ENCODE results near the gene HOXD4. TPM values are rescaled to one million over a fixed set of nuclear protein-coding genes. Genes with fewer than 3 reads are reported as not detected.

The HOXD4 gene
- total RNA-seq, 4 donors from 2014 or later, result 1.9 to 3.1 TPM; not detected in 2

- Histone ChIP-seq H3K27me3 (peaks cover 98% of the 10 kb centered on the region), H3K27ac (no peak overlapping the region), H3K4me3 (no peak overlapping the region), H3K36me3 (no peaks in the 10 kb centered on the region), H3K4me1 (peaks cover 27% of the 10 kb centered on the region), H3K9me3 (no peaks in the 10 kb centered on the region)
- no peak for TF ChIP-seq EP300 (IDR thresholded peaks at IDR 0.05)
- no peak for TF ChIP-seq POLR2A (IDR thresholded peaks at IDR 0.05)
- no peak for TF ChIP-seq CTCF (IDR thresholded peaks at IDR 0.05)
- TF ChIP-seq POLR2AphosphoS5 (IDR thresholded peaks at IDR 0.05), result no peak
- WGBS, result 56% methylated on average over 50 of the region's 52 CpGs
- no peak for DNase-seq (ENCODE audit: low spot score in 2 of 2)
These were observed 13.4 kb downstream of the HOXD4 start for GRCh38 chr2:176164611-176165369.

GRCh38 chr2:176165370-176166050 lies 14.2 kb downstream of the HOXD4 start:
- 61% methylated on average over 23 of the region's 26 CpGs for WGBS
- peaks cover 95% of the 10 kb centered on the region for H3K27me3 ChIP-seq

DNA sequence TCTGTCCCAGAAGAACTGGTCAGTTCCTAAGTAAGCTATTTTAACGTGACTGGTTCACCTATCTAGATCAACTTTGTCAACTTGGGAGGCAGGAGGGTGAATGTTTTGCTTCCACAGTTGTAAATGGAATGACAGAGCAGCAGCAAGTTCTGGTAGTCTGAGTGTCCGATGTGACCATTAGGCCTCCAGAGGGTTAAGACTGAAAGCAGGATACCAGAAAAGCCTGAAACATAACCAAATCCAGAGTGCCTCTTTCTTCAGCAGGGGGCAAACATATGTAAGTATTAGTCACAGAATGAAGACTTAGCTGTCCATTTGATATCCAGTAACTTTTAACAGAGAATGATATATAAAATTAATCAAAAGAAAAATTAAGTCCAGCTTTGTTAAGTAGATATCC lies 14.9 kb downstream of the HOXD4 start:
- TF ChIP-seq POLR2A (IDR thresholded peaks at IDR 0.05) (no peak), POLR2AphosphoS5 (IDR thresholded peaks at IDR 0.05) (no peak), CTCF (IDR thresholded peaks at IDR 0.05) (no peak), EP300 (IDR thresholded peaks at IDR 0.05) (no peak)
- no peak for DNase-seq (ENCODE audit: low spot score in 2 of 2)
- 45% methylated on average over 2 of the region's 2 CpGs for WGBS
- H3K4me3 ChIP-seq, result no peak overlapping the region
- no peaks in the 10 kb centered on the region for H3K36me3 ChIP-seq
- H3K4me1 ChIP-seq, result peaks cover 15% of the 10 kb centered on the region
- peaks cover 95% of the 10 kb centered on the region for H3K27me3 ChIP-seq
- H3K9me3 ChIP-seq, result no peaks in the 10 kb centered on the region
- H3K27ac ChIP-seq, result no peak overlapping the region

More at GRCh38 chr2:176165370-176166050, 14.2 kb downstream of the HOXD4 start:
- H3K4me3 ChIP-seq, result no peak overlapping the region
- H3K27ac ChIP-seq, result no peak overlapping the region
- peaks cover 20% of the 10 kb centered on the region for H3K4me1 ChIP-seq
- H3K36me3 ChIP-seq, result no peaks in the 10 kb centered on the region
- DNase-seq (ENCODE audit: low spot score in 2 of 2), result no peak
- no peak for TF ChIP-seq POLR2A (IDR thresholded peaks at IDR 0.05)
- no peak for TF ChIP-seq EP300 (IDR thresholded peaks at IDR 0.05)
- TF ChIP-seq CTCF (IDR thresholded peaks at IDR 0.05), result no peak
- H3K9me3 ChIP-seq, result no peaks in the 10 kb centered on the region

- DNase-seq (ENCODE audit: low spot score in 2 of 2), result no peak
- WGBS, result 60% methylated on average over 1 of the region's 1 CpG
- Histone ChIP-seq H3K4me1 (peaks cover 12% of the 10 kb centered on the region), H3K4me3 (no peak overlapping the region), H3K27ac (no peak overlapping the region), H3K27me3 (peaks cover 95% of the 10 kb centered on the region), H3K9me3 (no peaks in the 10 kb centered on the region), H3K36me3 (no peaks in the 10 kb centered on the region)
- no peak for TF ChIP-seq POLR2A (IDR thresholded peaks at IDR 0.05)
- TF ChIP-seq POLR2AphosphoS5 (IDR thresholded peaks at IDR 0.05), result no peak
- no peak for TF ChIP-seq EP300 (IDR thresholded peaks at IDR 0.05)
- TF ChIP-seq CTCF (IDR thresholded peaks at IDR 0.05), result no peak
These were observed 16.0 kb downstream of the HOXD4 start for GRCh38 chr2:176167398-176167797.

DNA sequence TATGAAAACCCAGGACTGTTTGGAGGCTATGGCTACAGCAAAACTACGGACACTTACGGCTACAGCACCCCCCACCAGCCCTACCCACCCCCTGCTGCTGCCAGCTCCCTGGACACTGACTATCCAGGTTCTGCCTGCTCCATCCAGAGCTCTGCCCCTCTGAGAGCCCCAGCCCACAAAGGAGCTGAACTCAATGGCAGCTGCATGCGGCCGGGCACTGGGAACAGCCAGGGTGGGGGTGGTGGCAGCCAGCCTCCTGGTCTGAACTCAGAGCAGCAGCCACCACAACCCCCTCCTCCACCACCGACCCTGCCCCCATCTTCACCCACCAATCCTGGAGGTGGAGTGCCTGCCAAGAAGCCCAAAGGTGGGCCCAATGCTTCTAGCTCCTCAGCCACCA lies 17.8 kb downstream of the HOXD4 start:
- peaks cover 11% of the 10 kb centered on the region for H3K4me1 ChIP-seq
- no peak overlapping the region for H3K27ac ChIP-seq
- TF ChIP-seq POLR2A (IDR thresholded peaks at IDR 0.05) (no peak), POLR2AphosphoS5 (IDR thresholded peaks at IDR 0.05) (no peak), CTCF (IDR thresholded peaks at IDR 0.05) (no peak), EP300 (IDR thresholded peaks at IDR 0.05) (no peak)
- H3K27me3 ChIP-seq, result peaks cover 95% of the 10 kb centered on the region
- no CpG with 5 or more reads among the region's 5 CpGs for WGBS
- no peak for DNase-seq (ENCODE audit: low spot score in 2 of 2)
- H3K4me3 ChIP-seq, result no peak overlapping the region
- H3K9me3 ChIP-seq, result no peaks in the 10 kb centered on the region
- H3K36me3 ChIP-seq, result no peaks in the 10 kb centered on the region

All from suprapubic skin (tissue), 4 donors.